Prostate gland (tissue), 2 donors: ENCODE data around the gene HBD.

ENCODE experiments used
- POLR2A ChIP-seq: fragments of 450-650 bp; IDR thresholded peaks from one replicate; pipeline ENCODE4 v1.6.1; 2016; ENCODE audit warnings: antibody characterized with exemption, mild to moderate bottlenecking
- TF ChIP-seq, protein P1 (sequence below), 4 experiments: fragments of 200-600 bp in 2 of 4; fragments of 450-650 bp in 2 of 4; sonication (generic) in 2 of 4; IDR thresholded peaks; 1 replicate in 3 of 4; 2 replicates in 1 of 4; pipeline ENCODE4 v1.5.1; 2016 to 2019; ENCODE audit warnings: antibody characterized with exemption in 4 of 4, mild to moderate bottlenecking in 2 of 4, moderate library complexity in 2 of 4

DNA sequence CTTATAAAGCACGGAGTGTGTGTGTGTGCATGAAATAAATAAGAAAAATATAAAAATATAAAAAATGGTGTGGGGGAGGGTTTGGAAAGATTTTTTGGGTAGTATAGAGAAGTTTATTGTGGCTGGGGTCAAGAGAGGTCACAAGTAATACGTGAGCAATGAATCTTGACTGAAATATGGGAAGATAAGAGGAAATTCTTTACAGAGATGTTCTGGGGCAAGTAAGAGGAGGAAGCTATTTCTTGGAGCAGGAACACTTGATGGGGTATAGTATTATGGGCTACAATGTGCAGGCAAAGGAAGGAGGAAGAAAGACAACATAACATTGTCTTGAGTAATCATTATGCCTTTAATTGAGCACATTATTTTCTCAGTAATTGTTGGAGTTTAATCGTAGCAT, 2.1 kb downstream of the HBD start:
- TF ChIP-seq, protein P1, sequence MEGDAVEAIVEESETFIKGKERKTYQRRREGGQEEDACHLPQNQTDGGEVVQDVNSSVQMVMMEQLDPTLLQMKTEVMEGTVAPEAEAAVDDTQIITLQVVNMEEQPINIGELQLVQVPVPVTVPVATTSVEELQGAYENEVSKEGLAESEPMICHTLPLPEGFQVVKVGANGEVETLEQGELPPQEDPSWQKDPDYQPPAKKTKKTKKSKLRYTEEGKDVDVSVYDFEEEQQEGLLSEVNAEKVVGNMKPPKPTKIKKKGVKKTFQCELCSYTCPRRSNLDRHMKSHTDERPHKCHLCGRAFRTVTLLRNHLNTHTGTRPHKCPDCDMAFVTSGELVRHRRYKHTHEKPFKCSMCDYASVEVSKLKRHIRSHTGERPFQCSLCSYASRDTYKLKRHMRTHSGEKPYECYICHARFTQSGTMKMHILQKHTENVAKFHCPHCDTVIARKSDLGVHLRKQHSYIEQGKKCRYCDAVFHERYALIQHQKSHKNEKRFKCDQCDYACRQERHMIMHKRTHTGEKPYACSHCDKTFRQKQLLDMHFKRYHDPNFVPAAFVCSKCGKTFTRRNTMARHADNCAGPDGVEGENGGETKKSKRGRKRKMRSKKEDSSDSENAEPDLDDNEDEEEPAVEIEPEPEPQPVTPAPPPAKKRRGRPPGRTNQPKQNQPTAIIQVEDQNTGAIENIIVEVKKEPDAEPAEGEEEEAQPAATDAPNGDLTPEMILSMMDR (IDR thresholded peaks at IDR 0.05), result no peak
- no peak for TF ChIP-seq POLR2A
